HCT116 (cell line): ENCODE measurements around the gene PFDN5. TPM values are rescaled to one million over a fixed set of nuclear protein-coding genes. Genes with fewer than 3 reads are reported as not detected.
"Not testable (repeated sequence)": the region's sequence is repeated elsewhere in the genome, so short reads cannot be mapped to it uniquely, and the experiment has no call there.

Experiments used
- ATAC-seq: fragments of 200-7000 bp; cut with Tn5 transposase; 2 replicates; pipeline ENCODE4 v1.9.1; 2020; ENCODE audit warnings: mild to moderate bottlenecking, moderate library complexity
- BruUV-seq: library from RNA; stranded (reverse); fragments of 400-500 nt; replicated peaks from 2 replicates; lab custom pipeline; 2021; lab: Mats Ljungman, UMichigan
- CTCF ChIA-PET: fragments of 300-600 bp; sonication (Branson Sonifier 250); formaldehyde crosslinking; loops from one replicate; lab custom pipeline; 2021; ENCODE audit warnings: antibody characterized with exemption; lab: Charles Lee
- POLR2A ChIA-PET: fragments of 300-600, 350-600 bp; sonication (Branson Sonifier 250); formaldehyde crosslinking; loops from one replicate; lab custom pipeline; 2021; ENCODE audit warnings: antibody characterized with exemption; lab: Charles Lee
- RAD21 ChIA-PET, 2 experiments: fragments of 300-600 bp; sonication (Branson Sonifier 250); formaldehyde crosslinking; loops; one replicate each; lab custom pipeline; 2023; ENCODE audit warnings: low total read pairs in 2 of 2; ENCODE audit not compliant: uncharacterized antibody in 2 of 2, unreplicated experiment in 2 of 2, low non-redundant PET in 1 of 2; lab: Charles Lee
- DNase-seq: peaks from one replicate; pipeline ENCODE4 v3.0.0-alpha.2; 2010; ENCODE audit warnings: low read depth, low spot score
- H2AFZ ChIP-seq: fragments of 200-600 bp; shearing (Covaris generic), sonication (generic); 2 replicates; pipeline ENCODE4 v1.6.1; 2017; ENCODE audit warnings: low read depth, mixed run types, mixed read lengths, antibody characterized with exemption, low read length; ENCODE audit not compliant: poor library complexity, severe bottlenecking
- H3K27ac ChIP-seq: 2 replicates; pipeline ENCODE4 v1.5.1; 2012; ENCODE audit warnings: low read depth, low read length
- H3K27me3 ChIP-seq: fragments of 200-600 bp; sonication (generic); 2 replicates; pipeline ENCODE4 v1.6.1; 2016; ENCODE audit warnings: mixed run types, low read length, mixed read lengths; ENCODE audit not compliant: insufficient read depth
- H3K36me3 ChIP-seq, 2 experiments: fragments of 200-500 bp in 1 of 2; fragments of 200-600 bp in 1 of 2; sonication (Bioruptor generic) in 1 of 2; sonication (generic) in 1 of 2; 2 replicates each; pipeline versions ENCODE4 v1.5.1 to v1.6.1; 2014 to 2016; ENCODE audit warnings: low read length in 2 of 2, inconsistent platforms in 1 of 2, mixed read lengths in 1 of 2, mixed run types in 1 of 2; ENCODE audit not compliant: insufficient read depth in 2 of 2, control insufficient read depth in 1 of 2
- H3K4me1 ChIP-seq, 2 experiments: fragments of 200-600 bp in 1 of 2; sonication (generic) in 1 of 2; 2 replicates each; pipeline versions ENCODE4 v1.5.1 to v1.6.1; 2012 to 2017; ENCODE audit warnings: low read length in 2 of 2, inconsistent platforms in 1 of 2, mild to moderate bottlenecking in 1 of 2, mixed read lengths in 1 of 2, mixed run types in 1 of 2, moderate library complexity in 1 of 2; ENCODE audit not compliant: insufficient read depth in 2 of 2, control insufficient read depth in 1 of 2
- H3K4me2 ChIP-seq: fragments of 200-600 bp; sonication (generic); 2 replicates; pipeline ENCODE4 v1.6.1; 2017; ENCODE audit warnings: mixed run types, low read length, mixed read lengths
- H3K4me3 ChIP-seq, 2 experiments: fragments of 200-600 bp in 1 of 2; sonication (generic) in 1 of 2; replicated peaks in 1 of 2; 2 replicates each; pipeline ENCODE4 v1.5.1; 2011 to 2016; ENCODE audit warnings: low read length in 2 of 2, control low read depth in 1 of 2, low read depth in 1 of 2, mild to moderate bottlenecking in 1 of 2, mixed read lengths in 1 of 2, mixed run types in 1 of 2
- H3K79me2 ChIP-seq: fragments of 200-600 bp; sonication (generic); 2 replicates; pipeline ENCODE4 v1.6.1; 2017; ENCODE audit warnings: mild to moderate bottlenecking, mixed run types, low read length, moderate library complexity, mixed read lengths; ENCODE audit not compliant: insufficient read depth
- H3K9ac ChIP-seq: fragments of 200-600 bp; sonication (generic); 2 replicates; pipeline ENCODE4 v1.6.1; 2016; ENCODE audit warnings: low read length, mixed read lengths
- H3K9me2 ChIP-seq: fragments of 200-600 bp; sonication (generic), shearing (Covaris generic); 2 replicates; pipeline ENCODE4 v1.6.1; 2017; ENCODE audit warnings: mixed run types, mild to moderate bottlenecking, moderate library complexity; ENCODE audit not compliant: insufficient read depth
- H3K9me3 ChIP-seq, 2 experiments: fragments of 200-500 bp in 1 of 2; fragments of 200-600 bp in 1 of 2; sonication (Bioruptor generic) in 1 of 2; sonication (generic) in 1 of 2; 2 replicates each; pipeline ENCODE4 v1.6.1; 2014 to 2017; ENCODE audit warnings: low read length in 2 of 2, mixed read lengths in 2 of 2, inconsistent platforms in 1 of 2, low read depth in 1 of 2, mild to moderate bottlenecking in 1 of 2, mixed run types in 1 of 2, moderate library complexity in 1 of 2; ENCODE audit not compliant: control insufficient read depth in 1 of 2, insufficient read depth in 1 of 2
- H4K20me1 ChIP-seq: fragments of 200-600 bp; sonication (generic), shearing (Covaris generic); 2 replicates; pipeline ENCODE4 v1.6.1; 2017; ENCODE audit warnings: mixed run types, mild to moderate bottlenecking, moderate library complexity; ENCODE audit not compliant: insufficient read depth
- CBX3 ChIP-seq: IDR thresholded peaks from 2 replicates; pipeline ENCODE4 v1.6.1; 2012; ENCODE audit warnings: low read depth
- CEBPB ChIP-seq: IDR thresholded peaks from 2 replicates; pipeline ENCODE4 v1.6.1; 2012; ENCODE audit warnings: low read depth
- EGR1 ChIP-seq: IDR thresholded peaks from 2 replicates; pipeline ENCODE4 v1.6.1; 2012; ENCODE audit warnings: low read depth
- ELF1 ChIP-seq: IDR thresholded peaks from 2 replicates; pipeline ENCODE4 v1.6.1; 2012; ENCODE audit warnings: low read depth, borderline replicate concordance
- EZH2phosphoT487 ChIP-seq: fragments of 200-600 bp; IDR thresholded peaks from 2 replicates; pipeline ENCODE4 v1.6.1; 2018; ENCODE audit warnings: antibody characterized with exemption, borderline replicate concordance
- FOSL1 ChIP-seq: IDR thresholded peaks from 2 replicates; pipeline ENCODE4 v1.6.1; 2012; ENCODE audit warnings: low read depth
- JUND ChIP-seq: IDR thresholded peaks from 2 replicates; pipeline ENCODE4 v1.6.1; 2012
- POLR2AphosphoS5 ChIP-seq: IDR thresholded peaks from 2 replicates; pipeline ENCODE4 v1.6.1; 2011; ENCODE audit warnings: mild to moderate bottlenecking, low read depth, low read length, moderate library complexity
- RAD21 ChIP-seq: IDR thresholded peaks from 2 replicates; pipeline ENCODE4 v1.6.1; 2012; ENCODE audit warnings: low read depth, mild to moderate bottlenecking
- SP1 ChIP-seq: IDR thresholded peaks from 2 replicates; pipeline ENCODE4 v1.6.1; 2012; ENCODE audit warnings: low read depth
- SRF ChIP-seq: IDR thresholded peaks from 2 replicates; pipeline ENCODE4 v1.6.1; 2012; ENCODE audit warnings: low read depth
- ZFX ChIP-seq: fragments of 450-650 bp; IDR thresholded peaks from 2 replicates; pipeline ENCODE4 v1.6.1; 2017
- intact Hi-C: fragments of 100-400 bp; cut with micrococcal nuclease; formaldehyde crosslinking; loops from 2 replicates; pipeline ENCODE4 v1.10.0; 2022
- total RNA-seq: library from RNA; stranded (reverse); gene quantifications from one replicate; pipeline ENCODE4 v1.2.1, GENCODE V29; 2021; ENCODE audit not compliant: unreplicated experiment

The PFDN5 gene
- total RNA-seq, 1 experiment from 2014 or later = 318 TPM

- TF ChIP-seq SP1 (no peak), EGR1 (no peak), CEBPB (no peak), POLR2AphosphoS5 (no peak), SRF (no peak), FOSL1 (no peak), EZH2phosphoT487 (no peak), JUND (no peak), CBX3 (no peak), ELF1 (no peak), RAD21 (no peak), ZFX (no peak)
- TF ChIP-seq, all 23 proteins: peak for 0
- 0 out of 2 replicates have a peak, but pooled peaks cover 3% of the 10 kb centered on the region for H3K27me3 ChIP-seq
- H3K36me3 ChIP-seq = no peaks in the 10 kb centered on the region
- no peaks in the 10 kb centered on the region for H3K79me2 ChIP-seq
- H2AFZ ChIP-seq = no peak overlapping the region
- H3K4me2 ChIP-seq = no peak overlapping the region
- no peak overlapping the region for H3K27ac ChIP-seq
- ATAC-seq = no peak
- ChIA-PET RAD21 (no interaction called here), CTCF (interaction anchor here (1.1 to 2.1 kb wide), 2 partner anchors 9 to 91 kb away, joined by 5 to 11 read pairs; partner anchors contain the start of gene AAAS), POLR2A (interaction anchor here (0.8 kb wide), 1 partner anchor 9 kb away, joined by 3 read pairs; the partner anchor contains the start of gene AAAS)
- H3K4me1 ChIP-seq = peaks cover 0 to 13% of the 10 kb centered on the region in 2 experiments; a peak in 2 of 4 replicates
- H3K9me2 ChIP-seq = no peaks in the 10 kb centered on the region
- H3K4me3 ChIP-seq = no peak overlapping the region
- no peak for DNase-seq
- H4K20me1 ChIP-seq = no peaks in the 10 kb centered on the region
- intact Hi-C loops = no loop called here
- BruUV-seq = no TSS peak
- no peak overlapping the region for H3K9ac ChIP-seq
- H3K9me3 ChIP-seq = no peaks in the 10 kb centered on the region
Measured at GRCh38 chr12:53330671-53331070, 35.3 kb downstream of the PFDN5 start.

DNA sequence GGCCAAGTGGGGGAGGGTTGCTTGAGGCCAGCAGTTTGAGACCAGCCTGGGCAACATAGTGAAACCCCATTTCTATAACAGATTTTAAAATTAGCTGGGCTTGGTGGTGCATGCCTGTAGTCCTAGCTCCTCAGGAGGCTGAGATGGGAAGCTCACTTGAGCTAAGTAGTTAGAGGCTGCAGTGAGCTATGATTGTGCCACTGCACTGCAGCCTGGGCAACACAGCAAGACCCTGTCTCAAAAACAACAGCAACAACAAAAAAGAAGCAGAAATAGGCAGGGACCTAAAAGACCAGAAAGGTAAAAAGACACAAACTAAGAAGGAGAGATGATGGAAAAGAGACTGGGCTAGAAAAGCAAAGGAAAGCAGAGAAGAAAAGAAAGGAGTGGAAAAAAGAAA is 37.0 kb downstream of the PFDN5 start:
- POLR2A ChIA-PET = interaction anchor here (1.1 kb wide), 1 partner anchor 13 kb away, joined by 3 read pairs; no protein-coding TSS in a partner anchor
- CTCF ChIA-PET = interaction anchor here (1.0 to 1.1 kb wide), 2 partner anchors 11 to 20 kb away, joined by 3 to 5 read pairs; partner anchors contain the start of gene AAAS
- H3K4me1 ChIP-seq = not testable (repeated sequence)

More for the DNA sequence above, 37.0 kb downstream of the PFDN5 start:
- H3K9ac ChIP-seq, ATAC-seq, H2AFZ ChIP-seq, H3K4me2 ChIP-seq, H4K20me1 ChIP-seq, intact Hi-C loops, H3K9me3 ChIP-seq, DNase-seq, RAD21 ChIA-PET, H3K9me2 ChIP-seq, H3K36me3 ChIP-seq, H3K27me3 ChIP-seq, H3K4me3 ChIP-seq, H3K79me2 ChIP-seq, H3K27ac ChIP-seq, BruUV-seq: not testable (repeated sequence)
